Neural progenitor cell (in vitro differentiated cells): ENCODE measurements around the gene MINDY1. TPM values are rescaled to one million over a fixed set of nuclear protein-coding genes. Genes with fewer than 3 reads are reported as not detected.

ENCODE experiments used
- DNase-seq: peaks from one replicate; pipeline ENCODE4 v3.0.0-alpha.2; 2016; ENCODE audit warnings: low spot score
- H2AFZ ChIP-seq: fragments of 200-600 bp; sonication (generic); replicated peaks from 2 replicates; pipeline ENCODE4 v1.6.1; 2016; ENCODE audit warnings: antibody characterized with exemption
- H3F3A ChIP-seq: fragments of 200-600 bp; sonication (generic); 2 replicates; pipeline ENCODE4 v1.6.1; 2016; ENCODE audit warnings: antibody characterized with exemption, low read depth
- H3K27ac ChIP-seq: fragments of 200-600 bp; sonication (generic); 2 replicates; pipeline ENCODE4 v1.5.1; 2016; ENCODE audit warnings: mild to moderate bottlenecking
- H3K27me3 ChIP-seq: fragments of 200-600 bp; sonication (generic); 2 replicates; pipeline ENCODE4 v1.6.1; 2016; ENCODE audit warnings: mild to moderate bottlenecking, moderate library complexity
- H3K36me3 ChIP-seq: fragments of 200-600 bp; sonication (generic); 2 replicates; pipeline ENCODE4 v1.5.1; 2016
- H3K4me1 ChIP-seq: fragments of 200-600 bp; sonication (generic); 2 replicates; pipeline ENCODE4 v1.6.1; 2016; ENCODE audit warnings: mixed run types
- H3K4me2 ChIP-seq: fragments of 200-600 bp; sonication (generic); 2 replicates; pipeline ENCODE4 v1.6.1; 2016
- H3K4me3 ChIP-seq: fragments of 200-600 bp; sonication (generic); 2 replicates; pipeline ENCODE4 v1.5.1; 2016
- H3K79me2 ChIP-seq: fragments of 200-600 bp; sonication (generic); 2 replicates; pipeline ENCODE4 v1.6.1; 2016; ENCODE audit warnings: low read depth
- H3K9ac ChIP-seq: fragments of 200-600 bp; sonication (generic); 2 replicates; pipeline ENCODE4 v1.6.1; 2016
- H3K9me3 ChIP-seq: fragments of 200-600 bp; sonication (generic); 2 replicates; pipeline ENCODE4 v1.5.1; 2016; ENCODE audit warnings: low read depth
- H4K20me1 ChIP-seq: fragments of 200-600 bp; sonication (generic); 2 replicates; pipeline ENCODE4 v1.6.1; 2016; ENCODE audit warnings: low read depth
- H3K27ac Mint-ChIP-seq: 3 replicates; pipeline ENCODE4 v1.8.0; 2021; ENCODE audit warnings: mixed read lengths
- H3K27me3 Mint-ChIP-seq: 2 replicates; pipeline ENCODE4 v1.8.0; 2022; ENCODE audit warnings: low read depth, mild to moderate bottlenecking, inconsistent platforms, moderate library complexity, mixed read lengths; ENCODE audit not compliant: insufficient read depth
- H3K36me3 Mint-ChIP-seq: 3 replicates; pipeline ENCODE4 v1.8.0; 2021; ENCODE audit warnings: mixed read lengths
- H3K4me1 Mint-ChIP-seq: 3 replicates; pipeline ENCODE4 v1.8.0; 2021; ENCODE audit warnings: mixed read lengths
- H3K4me3 Mint-ChIP-seq: 3 replicates; pipeline ENCODE4 v1.8.0; 2021; ENCODE audit warnings: mild to moderate bottlenecking, moderate library complexity, mixed read lengths
- H3K9me3 Mint-ChIP-seq: 3 replicates; pipeline ENCODE4 v1.8.0; 2020; ENCODE audit warnings: mixed read lengths
- EZH2 ChIP-seq: fragments of 200-600 bp; sonication (generic); IDR thresholded peaks from 2 replicates; pipeline ENCODE4 v1.6.1; 2017; ENCODE audit warnings: antibody characterized with exemption, mild to moderate bottlenecking, moderate library complexity
- EZH2phosphoT487 ChIP-seq: fragments of 200-600 bp; sonication (generic); IDR thresholded peaks from 2 replicates; pipeline ENCODE4 v1.6.1; 2017; ENCODE audit warnings: antibody characterized with exemption
- total RNA-seq: library from RNA; depleted of rRNA; stranded (reverse); fragments of >200 nt; gene quantifications from 2 replicates; pipeline ENCODE4 v1.2.3, GENCODE V29; 2015; ENCODE audit warnings: low replicate concordance
- TF ChIP-seq, protein P1 (sequence below): fragments of 200-600 bp; sonication (generic); IDR thresholded peaks from 2 replicates; pipeline ENCODE4 v1.5.1; 2017; ENCODE audit warnings: antibody characterized with exemption, mild to moderate bottlenecking

Gene MINDY1
- total RNA-seq, 1 donor from 2014 or later = 8.5 TPM

DNA sequence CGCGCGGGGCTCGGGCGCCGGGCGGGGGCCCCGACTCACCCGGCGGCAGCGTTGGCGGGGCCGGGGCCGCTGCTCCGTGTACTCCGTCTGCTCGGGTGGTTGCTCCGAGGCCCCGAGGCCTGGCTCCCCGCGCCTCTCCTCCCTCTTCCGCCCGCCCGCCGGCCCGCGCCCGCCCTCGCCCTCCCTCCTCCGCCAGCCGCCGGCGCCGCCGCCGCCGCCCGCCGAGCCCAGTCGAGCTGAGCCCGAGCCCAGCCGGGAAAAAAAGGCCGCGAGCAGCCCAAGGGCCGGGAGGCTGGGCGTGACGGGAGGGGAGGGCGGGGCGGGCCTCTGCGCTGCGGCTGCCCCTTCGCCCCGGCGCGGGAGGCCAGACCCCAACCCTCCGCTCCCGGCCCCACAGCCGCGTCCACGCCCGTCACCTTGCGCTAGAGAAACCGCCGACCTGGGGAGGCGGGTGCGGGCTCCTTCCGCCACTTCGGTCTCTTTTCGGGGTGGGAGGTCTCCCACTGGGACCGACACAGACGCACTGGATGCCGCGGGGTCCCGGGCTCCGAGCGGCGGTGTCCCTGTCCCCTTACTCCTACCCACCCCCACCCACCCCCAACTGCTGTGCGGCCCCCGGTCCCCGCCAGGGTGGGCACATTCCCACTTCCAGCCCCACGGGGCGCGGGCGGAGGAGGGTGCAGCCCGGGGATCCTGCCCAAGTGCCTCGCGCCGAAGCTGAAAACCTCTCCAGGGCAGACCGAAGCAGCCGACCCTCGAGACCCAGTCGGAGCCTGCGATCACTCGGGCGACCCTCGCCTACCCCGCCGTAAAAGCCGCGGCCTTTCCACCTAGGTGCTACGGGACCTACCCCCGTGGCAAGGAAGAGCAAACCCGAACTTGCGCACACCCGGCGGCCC lies 31.9 kb downstream of the MINDY1 start, which contains the start of gene CERS2:
Gene CERS2, minus strand, starts transcription at position 256 of the 899 bp plus-strand sequence. CDS start 5,745 bp downstream, outside the sequence.
- Histone ChIP-seq H3K79me2 (peaks cover 58% of the 10 kb centered on the region), H3K36me3 (no peaks in the 10 kb centered on the region), H3K4me2 (peak within 1 kb of the TSS; percentile 97), H3K9ac (peak within 1 kb of the TSS; percentile 66), H3F3A (peaks cover 47% of the 10 kb centered on the region), H3K9me3 (no peaks in the 10 kb centered on the region), H2AFZ (peak within 1 kb of the TSS; percentile 86), H3K27me3 (peaks cover 11% of the 10 kb centered on the region), H3K27ac (peak within 1 kb of the TSS; percentile 80), H3K4me3 (peak within 1 kb of the TSS; percentile 95), H3K4me1 (peaks cover 46% of the 10 kb centered on the region), H4K20me1 (peaks cover 39% of the 10 kb centered on the region)
- DNase-seq = peak; percentile 94
- no peak for TF ChIP-seq EZH2
- TF ChIP-seq, protein P1, sequence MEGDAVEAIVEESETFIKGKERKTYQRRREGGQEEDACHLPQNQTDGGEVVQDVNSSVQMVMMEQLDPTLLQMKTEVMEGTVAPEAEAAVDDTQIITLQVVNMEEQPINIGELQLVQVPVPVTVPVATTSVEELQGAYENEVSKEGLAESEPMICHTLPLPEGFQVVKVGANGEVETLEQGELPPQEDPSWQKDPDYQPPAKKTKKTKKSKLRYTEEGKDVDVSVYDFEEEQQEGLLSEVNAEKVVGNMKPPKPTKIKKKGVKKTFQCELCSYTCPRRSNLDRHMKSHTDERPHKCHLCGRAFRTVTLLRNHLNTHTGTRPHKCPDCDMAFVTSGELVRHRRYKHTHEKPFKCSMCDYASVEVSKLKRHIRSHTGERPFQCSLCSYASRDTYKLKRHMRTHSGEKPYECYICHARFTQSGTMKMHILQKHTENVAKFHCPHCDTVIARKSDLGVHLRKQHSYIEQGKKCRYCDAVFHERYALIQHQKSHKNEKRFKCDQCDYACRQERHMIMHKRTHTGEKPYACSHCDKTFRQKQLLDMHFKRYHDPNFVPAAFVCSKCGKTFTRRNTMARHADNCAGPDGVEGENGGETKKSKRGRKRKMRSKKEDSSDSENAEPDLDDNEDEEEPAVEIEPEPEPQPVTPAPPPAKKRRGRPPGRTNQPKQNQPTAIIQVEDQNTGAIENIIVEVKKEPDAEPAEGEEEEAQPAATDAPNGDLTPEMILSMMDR = no peak
- no peak for TF ChIP-seq EZH2phosphoT487
- H3K27me3 Mint-ChIP-seq = peaks cover 5% of the 10 kb centered on the region
- H3K36me3 Mint-ChIP-seq = no peaks in the 10 kb centered on the region
- no peaks in the 10 kb centered on the region for H3K9me3 Mint-ChIP-seq
- peak within 1 kb of the TSS; percentile 90 for H3K4me3 Mint-ChIP-seq
- peak within 1 kb of the TSS; percentile 97 for H3K27ac Mint-ChIP-seq
- peaks cover 47% of the 10 kb centered on the region for H3K4me1 Mint-ChIP-seq

DNA sequence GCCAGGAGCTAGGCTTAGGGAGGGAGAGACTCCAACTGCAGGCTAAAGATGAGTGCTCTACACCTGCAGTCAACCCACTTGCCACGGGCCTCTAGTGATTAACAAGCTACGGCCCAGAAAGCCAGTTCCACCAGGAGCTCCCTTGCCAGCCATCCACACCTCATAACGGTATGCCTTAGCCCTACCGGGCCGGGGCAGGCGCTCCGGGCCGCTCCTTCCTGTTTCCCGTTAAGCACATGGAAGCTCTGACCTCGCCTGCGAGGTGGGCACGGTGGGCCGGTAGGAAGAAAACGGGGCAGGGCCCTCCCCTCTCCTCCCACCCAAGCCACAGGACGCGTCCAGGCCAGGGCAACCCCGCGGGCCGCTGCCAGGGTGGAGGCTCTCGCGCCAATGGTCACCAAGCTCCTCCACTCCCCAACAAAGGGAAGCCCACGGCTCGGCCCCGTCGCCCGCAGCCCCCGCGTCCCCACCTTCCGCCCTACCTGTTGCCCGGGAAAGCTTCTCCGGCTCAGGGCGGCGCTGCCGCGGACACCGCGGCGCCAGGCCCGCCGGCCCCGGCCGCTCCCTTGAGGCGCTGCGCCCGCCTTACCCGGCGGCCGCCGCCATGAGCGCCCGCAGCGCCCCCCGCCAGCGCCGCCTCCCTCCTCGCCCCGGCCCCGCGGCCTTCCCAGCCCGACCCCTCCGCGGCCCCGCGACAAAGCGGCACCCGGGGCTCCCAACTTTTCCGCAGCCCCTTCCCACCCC lies 32.7 kb downstream of the MINDY1 start:
- no peaks in the 10 kb centered on the region for H3K9me3 ChIP-seq
- Mint-ChIP-seq H3K36me3 (no peaks in the 10 kb centered on the region), H3K9me3 (no peaks in the 10 kb centered on the region), H3K27me3 (peaks cover 5% of the 10 kb centered on the region), H3K4me1 (peaks cover 47% of the 10 kb centered on the region), H3K4me3 (peak overlapping the region; percentile 90), H3K27ac (no peak overlapping the region)
- peak overlapping the region; percentile 95 for H3K4me3 ChIP-seq
- peak overlapping the region; percentile 66 for H3K9ac ChIP-seq
- H3K27me3 ChIP-seq = peaks cover 11% of the 10 kb centered on the region
- peak overlapping the region; percentile 97 for H3K4me2 ChIP-seq
- peak; percentile 75 for DNase-seq
- H3K4me1 ChIP-seq = peaks cover 42% of the 10 kb centered on the region
- peaks cover 48% of the 10 kb centered on the region for H4K20me1 ChIP-seq
- no peaks in the 10 kb centered on the region for H3K36me3 ChIP-seq
- no peak overlapping the region for H2AFZ ChIP-seq
- peak overlapping the region; percentile 80 for H3K27ac ChIP-seq
- H3K79me2 ChIP-seq = peaks cover 66% of the 10 kb centered on the region
- H3F3A ChIP-seq = peaks cover 44% of the 10 kb centered on the region
- TF ChIP-seq EZH2 (no peak), EZH2phosphoT487 (no peak)
- TF ChIP-seq, protein P1 = no peak

DNA sequence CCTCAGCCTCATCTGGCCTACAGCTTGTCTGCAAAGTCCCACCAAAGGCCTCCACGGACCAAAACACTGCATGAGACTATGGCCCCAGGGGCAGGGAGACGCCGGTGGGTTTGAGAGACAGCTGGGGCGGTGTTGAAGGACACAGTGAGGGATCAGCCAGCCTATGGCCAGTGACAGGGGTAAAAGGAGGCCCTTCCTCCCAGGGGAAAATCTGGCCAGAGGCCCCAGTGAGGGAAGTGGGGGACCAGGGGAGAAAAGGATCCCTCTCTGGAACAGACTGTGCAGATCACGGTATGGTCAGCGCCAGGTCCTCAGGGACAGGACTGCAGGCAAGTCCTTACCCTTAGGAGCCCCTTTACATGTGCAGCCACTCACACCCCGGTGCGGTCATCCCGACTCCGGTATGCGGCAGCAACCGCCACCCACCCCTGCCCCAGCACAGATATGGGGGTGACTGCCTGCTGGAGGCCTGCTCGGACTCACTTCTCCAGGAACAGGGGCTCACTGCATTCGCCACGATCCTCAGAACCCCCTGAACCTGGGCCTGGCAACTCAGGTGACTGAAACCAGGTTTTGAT lies 33.4 kb downstream of the MINDY1 start:
- H3K9me3 ChIP-seq = no peaks in the 10 kb centered on the region
- peaks cover 11% of the 10 kb centered on the region for H3K27me3 ChIP-seq
- peak overlapping the region; percentile 97 for H3K4me2 ChIP-seq
- peaks cover 44% of the 10 kb centered on the region for H3K4me1 Mint-ChIP-seq
- H3K4me3 Mint-ChIP-seq = peak overlapping the region; percentile 90
- no peak overlapping the region for H3K27ac Mint-ChIP-seq
- no peaks in the 10 kb centered on the region for H3K36me3 ChIP-seq
- no peak overlapping the region for H3K27ac ChIP-seq
- H3K9me3 Mint-ChIP-seq = no peaks in the 10 kb centered on the region
- peaks cover 42% of the 10 kb centered on the region for H3F3A ChIP-seq
- peaks cover 41% of the 10 kb centered on the region for H3K4me1 ChIP-seq
- peak; percentile 26 for DNase-seq
- peaks cover 5% of the 10 kb centered on the region for H3K27me3 Mint-ChIP-seq
- peaks cover 73% of the 10 kb centered on the region for H3K79me2 ChIP-seq
- H3K9ac ChIP-seq = peak overlapping the region; percentile 54
- no peak overlapping the region for H2AFZ ChIP-seq
- TF ChIP-seq EZH2phosphoT487 = no peak
- TF ChIP-seq, protein P1 = no peak
- peaks cover 54% of the 10 kb centered on the region for H4K20me1 ChIP-seq
- H3K4me3 ChIP-seq = peak overlapping the region; percentile 95
- H3K36me3 Mint-ChIP-seq = peaks cover 5% of the 10 kb centered on the region
